NK-92 treated with Interleukin-12 subunit alpha and Interleukin-12 subunit beta, amount 100 ng/mL, for 24 hours (cell line): Measurements from ENCODE around the gene PRLR.
"Not testable (repeated sequence)": the region's sequence is repeated elsewhere in the genome, so short reads cannot be mapped to it uniquely, and the experiment has no call there.

ENCODE experiments used
- DNase-seq: peaks from one replicate; lab custom pipeline; 2025; lab: John Stamatoyannopoulos, UW

PRLR gene

GRCh38 chr5:35124932-35125331, 105.4 kb downstream of the PRLR start:
- no peak for DNase-seq

- DNase-seq: no peak
Measured at GRCh38 chr5:35122819-35123218, 107.5 kb downstream of the PRLR start.

- no peak for DNase-seq
Measured at GRCh38 chr5:35120715-35121114, 109.6 kb downstream of the PRLR start.

GRCh38 chr5:35117967-35118366, 112.3 kb downstream of the PRLR start:
- no peak for DNase-seq

- DNase-seq: no peak
Measured at GRCh38 chr5:35115920-35116319, 114.4 kb downstream of the PRLR start.

GRCh38 chr5:35114698-35115097, 115.6 kb downstream of the PRLR start:
- no peak for DNase-seq

- DNase-seq: no peak
Measured at GRCh38 chr5:35112300-35112699, 118.0 kb downstream of the PRLR start.

- not testable (repeated sequence) for DNase-seq
Measured at GRCh38 chr5:35104550-35104949, 125.7 kb downstream of the PRLR start.

GRCh38 chr5:35103637-35104299, 126.5 kb downstream of the PRLR start:
- no peak for DNase-seq

GRCh38 chr5:35101720-35102119, 128.6 kb downstream of the PRLR start:
- DNase-seq: not testable (repeated sequence)

- DNase-seq: no peak
Measured at GRCh38 chr5:35101016-35101415, 129.3 kb downstream of the PRLR start.

- no peak for DNase-seq
Measured at GRCh38 chr5:35098214-35098613, 132.1 kb downstream of the PRLR start.

- no peak for DNase-seq
Measured at GRCh38 chr5:35096932-35097331, 133.4 kb downstream of the PRLR start.

- DNase-seq: no peak
Measured at GRCh38 chr5:35096216-35096615, 134.1 kb downstream of the PRLR start.

GRCh38 chr5:35095366-35095765, 134.9 kb downstream of the PRLR start:
- no peak for DNase-seq

GRCh38 chr5:35094948-35095347, 135.3 kb downstream of the PRLR start:
- DNase-seq: no peak

- no peak for DNase-seq
Measured at GRCh38 chr5:35092703-35093102, 137.6 kb downstream of the PRLR start.

- no peak for DNase-seq
Measured at GRCh38 chr5:35091704-35092103, 138.6 kb downstream of the PRLR start.

- no peak for DNase-seq
Measured at GRCh38 chr5:35089334-35090314, 140.7 kb downstream of the PRLR start.

- no peak for DNase-seq
Measured at GRCh38 chr5:35087991-35088390, 142.3 kb downstream of the PRLR start.

GRCh38 chr5:35083150-35083549, 147.1 kb downstream of the PRLR start:
- DNase-seq: no peak

GRCh38 chr5:35082530-35082929, 147.8 kb downstream of the PRLR start:
- DNase-seq: no peak

GRCh38 chr5:35081134-35081533, 149.2 kb downstream of the PRLR start:
- no peak for DNase-seq
